HG03442 (cell line): ENCODE results near the gene MDGA2.
"Not testable (repeated sequence)": the region's sequence is repeated elsewhere in the genome, so short reads cannot be mapped to it uniquely, and the experiment has no call there.

Experiments used
- ATAC-seq: cut with Tn5 transposase; IDR thresholded peaks from one replicate; pipeline ENCODE4 v1.9.1; 2021; ENCODE audit warnings: mild to moderate bottlenecking, moderate library complexity; ENCODE audit not compliant: unreplicated experiment

Gene MDGA2

GRCh38 chr14:47626151-47627035 is 49.0 kb downstream of the MDGA2 start:
- no peak for ATAC-seq

DNA sequence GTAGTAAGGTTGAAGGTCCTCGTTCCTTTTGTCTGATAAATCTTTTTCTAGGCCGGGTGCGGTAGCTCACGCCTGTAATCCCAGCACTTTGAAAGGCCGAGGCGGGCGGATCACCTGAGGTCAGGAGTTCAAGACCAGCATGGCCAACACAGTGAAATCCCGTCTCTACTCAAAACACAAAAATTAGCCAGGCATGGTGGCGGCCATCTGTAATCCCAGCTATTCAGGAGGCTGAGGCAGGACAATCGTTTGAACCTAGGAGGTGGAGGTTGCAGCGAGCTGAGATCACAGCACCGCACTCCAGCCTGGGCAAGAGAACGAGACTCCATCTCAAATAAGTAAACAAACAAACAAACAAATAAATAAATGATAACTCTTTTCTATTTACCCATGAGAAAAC is 51.3 kb downstream of the MDGA2 start:
- ATAC-seq: not testable (repeated sequence)

- peak; percentile 54 for ATAC-seq
Observed at GRCh38 chr14:47619392-47619791, 56.0 kb downstream of the MDGA2 start.

GRCh38 chr14:47606566-47606965 is 68.8 kb downstream of the MDGA2 start:
- ATAC-seq: no peak

GRCh38 chr14:47596860-47597259 is 78.5 kb downstream of the MDGA2 start:
- peak; percentile 30 for ATAC-seq

DNA sequence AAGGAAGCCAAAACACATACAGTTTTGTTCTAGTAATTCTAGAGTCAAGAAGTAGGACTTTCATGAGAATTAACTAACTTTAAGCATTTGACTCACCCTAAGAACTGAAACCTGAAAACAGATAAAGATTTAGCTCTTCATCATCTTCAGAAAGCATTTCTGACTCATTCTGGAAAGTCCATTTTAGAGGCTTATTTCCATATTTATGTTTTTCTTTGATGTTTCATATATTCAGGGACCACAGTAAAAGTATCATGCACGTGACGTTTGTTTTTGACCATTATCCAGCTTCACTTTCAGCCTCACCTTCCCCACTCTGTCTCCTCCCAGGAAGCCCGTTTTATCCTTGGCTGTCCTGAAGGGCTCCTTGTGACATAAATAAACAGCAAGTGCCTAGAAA is 79.2 kb downstream of the MDGA2 start:
- ATAC-seq: peak; percentile 92

- ATAC-seq: no peak
Observed at GRCh38 chr14:47595552-47595951, 79.9 kb downstream of the MDGA2 start.

DNA sequence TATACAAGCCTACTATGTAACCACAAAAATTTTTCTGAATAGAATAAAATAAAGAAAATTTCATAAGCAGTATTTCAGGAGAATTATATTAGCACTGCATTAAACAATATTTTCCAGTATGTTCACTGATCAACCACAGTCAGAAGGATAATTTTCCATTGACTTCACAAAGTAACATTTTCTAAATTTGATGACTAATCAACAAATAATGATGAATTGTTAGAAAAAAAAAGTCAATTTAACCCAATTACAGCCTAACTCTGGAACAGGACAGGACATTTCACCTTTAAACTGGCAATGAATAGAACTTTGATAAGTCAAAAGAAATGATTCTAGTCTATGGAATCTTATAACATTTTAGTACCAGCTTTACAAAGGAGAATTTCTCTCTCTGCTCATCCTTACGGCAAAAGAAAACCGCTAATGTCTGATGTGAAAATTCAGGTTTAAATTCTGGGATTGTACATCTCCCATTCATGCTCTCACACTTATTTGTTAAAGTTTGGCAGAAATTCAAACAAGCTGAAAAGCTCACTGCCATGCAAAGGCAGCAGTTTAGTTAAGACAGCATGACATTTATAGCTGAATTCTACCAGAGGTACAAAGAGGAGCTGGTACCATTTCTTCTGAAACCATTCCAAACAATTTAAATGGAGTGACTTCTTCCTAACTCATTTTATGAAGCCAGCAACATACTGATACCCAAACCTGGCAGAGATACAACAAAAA is 84.5 kb downstream of the MDGA2 start:
- ATAC-seq: no peak

DNA sequence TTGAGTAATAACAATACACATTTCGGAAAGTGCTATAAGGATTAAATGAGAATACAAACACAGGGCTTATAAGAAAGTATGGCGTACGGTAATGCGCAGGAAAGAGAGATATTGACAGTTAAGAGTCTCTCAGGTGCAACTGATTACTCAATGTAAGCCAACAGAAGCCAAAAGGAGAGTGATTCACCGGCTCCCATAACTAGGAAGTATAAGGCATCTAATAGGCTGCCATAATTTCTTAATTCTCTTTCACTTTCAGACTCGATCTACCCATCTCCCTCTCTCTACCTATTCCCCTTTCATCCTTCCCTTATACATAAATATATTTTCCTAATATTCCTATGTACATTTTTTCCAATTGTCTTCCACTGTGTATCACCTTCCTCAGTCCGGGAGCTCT is 90.0 kb downstream of the MDGA2 start:
- ATAC-seq: no peak

DNA sequence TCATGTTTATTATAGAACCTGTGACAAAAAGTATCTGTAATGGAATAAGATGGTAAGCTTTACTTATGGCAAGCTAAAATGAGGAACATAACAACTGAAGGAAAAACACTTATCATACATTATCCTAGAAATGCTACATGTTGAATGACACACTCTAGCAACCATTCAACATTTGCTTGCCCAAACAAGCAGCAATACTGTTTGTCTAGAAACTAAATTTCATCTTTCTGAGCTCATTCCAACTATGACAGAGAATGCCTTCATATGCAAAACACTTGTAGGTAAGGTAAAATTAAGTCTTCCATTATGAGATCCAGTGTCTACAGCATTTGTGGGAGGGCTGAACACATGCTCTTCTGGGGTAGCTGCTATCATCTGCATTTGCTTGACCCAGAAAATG is 108.1 kb downstream of the MDGA2 start:
- ATAC-seq: no peak

- ATAC-seq: no peak
Observed at GRCh38 chr14:47557894-47558293, 117.5 kb downstream of the MDGA2 start.

DNA sequence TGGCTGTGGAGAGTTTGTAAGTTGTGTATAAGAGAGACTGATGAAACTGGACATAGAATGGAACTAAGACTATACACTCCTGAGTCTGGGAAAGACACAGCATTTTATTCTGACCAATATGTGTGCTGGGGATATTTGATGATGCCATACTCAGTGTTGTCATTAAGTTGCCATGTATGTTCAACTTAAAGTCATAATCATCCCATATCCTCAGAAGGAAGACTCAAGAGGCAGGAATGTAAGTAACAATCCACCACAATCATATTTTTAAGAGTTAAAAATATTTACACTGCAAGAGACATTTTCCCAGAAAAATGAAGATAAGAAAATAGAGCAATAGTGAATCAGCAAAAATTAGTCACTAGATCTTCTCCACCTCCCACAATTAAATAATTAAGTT is 120.1 kb downstream of the MDGA2 start:
- no peak for ATAC-seq

DNA sequence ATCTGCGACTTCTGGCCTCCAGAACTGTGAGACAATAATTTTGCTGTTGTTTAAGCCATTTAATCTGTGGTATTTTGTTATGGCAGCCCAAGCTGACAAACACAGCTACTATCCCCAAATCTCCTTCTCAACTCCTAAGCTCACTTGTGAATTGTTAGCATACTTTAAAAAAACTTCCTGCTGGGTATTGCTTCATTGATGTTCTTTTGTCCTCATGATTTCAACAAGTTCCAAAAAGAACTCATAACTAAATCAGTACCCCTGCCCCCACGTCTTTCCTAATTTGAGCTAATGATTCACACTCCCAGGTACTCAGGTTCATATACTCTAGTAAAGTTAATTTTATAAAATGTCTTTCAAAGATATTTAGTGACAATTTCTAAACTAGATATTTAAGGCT is 125.5 kb downstream of the MDGA2 start:
- no peak for ATAC-seq

DNA sequence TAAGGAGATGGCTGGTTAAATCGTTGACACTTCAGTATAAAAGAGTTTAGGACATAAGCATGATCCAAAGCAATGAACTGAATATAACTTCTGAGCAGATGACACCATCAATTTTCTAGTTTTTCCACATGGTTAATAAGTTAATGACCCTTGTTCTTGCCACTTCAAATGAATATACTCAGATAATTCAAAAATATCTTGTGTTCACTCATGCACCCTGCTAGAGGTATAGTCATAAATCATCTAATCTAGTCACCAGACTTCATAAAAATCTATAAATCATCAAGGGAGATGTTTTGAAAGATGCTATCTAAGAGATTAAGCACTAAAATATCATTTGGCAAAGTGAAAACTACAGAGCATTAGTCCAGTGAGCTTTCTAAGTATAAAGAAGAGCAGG is 131.9 kb downstream of the MDGA2 start:
- ATAC-seq: no peak

GRCh38 chr14:47541662-47542061 is 133.7 kb downstream of the MDGA2 start:
- ATAC-seq: no peak

- no peak for ATAC-seq
Observed at GRCh38 chr14:47539031-47539461, 136.4 kb downstream of the MDGA2 start.

GRCh38 chr14:47536341-47536740 is 139.1 kb downstream of the MDGA2 start:
- no peak for ATAC-seq

DNA sequence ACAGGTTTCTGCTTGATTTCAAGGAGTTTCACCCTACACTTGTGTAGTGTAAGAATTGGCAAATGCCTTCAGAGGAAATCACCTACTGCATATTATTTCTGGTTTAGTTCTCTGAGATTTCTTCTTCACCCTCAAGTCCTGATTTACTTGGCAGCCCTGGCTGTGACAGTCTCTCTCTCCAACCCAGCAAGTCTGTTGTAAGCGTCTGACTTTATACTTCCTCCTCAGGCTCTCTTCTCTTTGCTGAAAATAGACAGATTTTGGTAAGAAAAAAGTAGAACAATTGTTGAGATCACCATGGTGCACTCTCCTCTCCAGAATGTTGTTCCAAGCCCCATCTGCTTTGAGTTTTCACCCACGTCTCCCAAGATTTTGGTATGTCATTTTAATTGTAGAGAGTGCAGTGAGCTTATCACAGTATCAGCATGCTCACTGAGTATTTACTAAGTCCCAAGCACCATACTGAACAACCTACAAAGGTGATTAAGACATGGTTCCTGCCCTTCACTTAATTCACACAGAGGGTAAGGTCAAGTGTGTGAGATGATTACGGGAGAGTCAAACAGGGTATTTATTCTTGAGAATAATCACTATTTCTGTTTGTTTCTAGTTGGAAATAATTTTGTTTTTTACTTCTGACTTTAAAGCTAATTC is 148.7 kb downstream of the MDGA2 start:
- no peak for ATAC-seq

DNA sequence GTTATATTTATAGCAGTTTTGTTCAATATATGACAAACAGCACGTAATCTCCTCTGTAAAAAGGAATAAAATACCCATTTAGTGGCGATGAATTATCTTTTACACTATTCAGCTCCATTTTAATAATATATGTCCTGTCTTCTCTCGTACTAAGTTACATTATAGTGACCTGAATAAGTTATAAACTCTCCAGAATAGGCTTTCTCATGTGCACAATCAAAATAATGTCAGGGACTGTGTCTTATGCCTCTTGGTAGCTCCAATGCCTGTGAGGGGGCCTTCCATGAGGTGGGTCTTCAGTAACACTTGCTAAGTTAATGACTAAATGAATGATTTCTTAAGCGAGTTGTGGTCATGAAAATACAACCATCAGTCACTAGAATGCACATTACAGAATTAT is 150.9 kb downstream of the MDGA2 start:
- ATAC-seq: no peak

DNA sequence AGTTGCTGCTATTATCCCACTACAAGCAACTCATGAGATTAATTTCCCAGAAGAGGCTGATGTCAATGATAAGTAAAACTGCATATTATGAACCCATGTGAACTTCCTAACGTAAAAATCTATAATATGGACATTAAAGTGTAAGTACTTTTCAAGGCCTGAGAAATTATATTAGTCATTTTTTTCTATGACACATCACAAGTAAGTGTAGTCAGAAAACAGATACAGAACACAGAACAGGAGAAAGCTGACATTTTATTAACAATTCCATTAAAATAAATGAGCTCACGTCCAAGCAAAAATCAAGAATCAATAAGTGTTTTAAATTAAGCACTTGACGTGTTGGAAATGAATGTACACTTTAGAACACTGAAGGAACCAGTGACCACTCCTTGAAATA is 155.0 kb downstream of the MDGA2 start:
- ATAC-seq: no peak

DNA sequence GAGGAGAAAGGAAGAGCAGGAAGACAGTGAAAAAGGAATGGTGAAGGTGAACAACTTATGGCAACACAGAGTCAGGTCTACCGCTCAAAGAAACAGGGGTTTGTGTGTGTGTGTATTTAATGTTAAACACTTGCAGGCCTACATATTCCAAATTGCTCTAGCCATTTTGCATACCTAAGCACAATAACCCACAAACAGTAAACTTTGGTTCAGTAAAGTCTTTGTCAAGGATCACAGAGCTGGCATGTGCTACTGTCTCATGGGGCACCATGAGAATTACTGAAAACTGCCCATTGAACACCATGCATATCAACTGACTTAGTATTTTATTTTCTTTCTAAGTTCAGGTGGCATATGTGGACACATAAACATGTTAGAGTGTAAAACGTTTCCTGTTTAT is 163.6 kb downstream of the MDGA2 start:
- no peak for ATAC-seq

- ATAC-seq: no peak
Observed at GRCh38 chr14:47509957-47510356, 165.4 kb downstream of the MDGA2 start.
